ENCODE data around the gene PRKG1. TPM values are rescaled to one million over a fixed set of nuclear protein-coding genes. Genes with fewer than 3 reads are reported as not detected.
"Not testable (repeated sequence)": the region's sequence is repeated elsewhere in the genome, so short reads cannot be mapped to it uniquely, and the experiment has no call there.

PRKG1 gene
- total RNA-seq, 2 donors from 2014 or later, result 0.42 TPM; not detected in 1

- H3K4me3 Mint-ChIP-seq, result no peak overlapping the region
- no peaks in the 10 kb centered on the region for H3K36me3 Mint-ChIP-seq (ENCODE audit: low read depth)
- no peak for ATAC-seq (replicated peaks)
- no peak overlapping the region for H3K27ac Mint-ChIP-seq
- no peaks in the 10 kb centered on the region for H3K27me3 Mint-ChIP-seq
- H3K4me1 Mint-ChIP-seq, result no peaks in the 10 kb centered on the region
- no peaks in the 10 kb centered on the region for H3K9me3 Mint-ChIP-seq
These were observed 1142.6 kb downstream of the PRKG1 start for GRCh38 chr10:52216852-52217251.

GRCh38 chr10:52217531-52217930 lies 1143.2 kb downstream of the PRKG1 start:
- Mint-ChIP-seq H3K27ac (no peak overlapping the region), H3K9me3 (no peaks in the 10 kb centered on the region), H3K4me3 (no peak overlapping the region), H3K4me1 (no peaks in the 10 kb centered on the region), H3K36me3 (ENCODE audit: low read depth) (no peaks in the 10 kb centered on the region), H3K27me3 (no peaks in the 10 kb centered on the region)
- ATAC-seq (replicated peaks), result no peak

DNA sequence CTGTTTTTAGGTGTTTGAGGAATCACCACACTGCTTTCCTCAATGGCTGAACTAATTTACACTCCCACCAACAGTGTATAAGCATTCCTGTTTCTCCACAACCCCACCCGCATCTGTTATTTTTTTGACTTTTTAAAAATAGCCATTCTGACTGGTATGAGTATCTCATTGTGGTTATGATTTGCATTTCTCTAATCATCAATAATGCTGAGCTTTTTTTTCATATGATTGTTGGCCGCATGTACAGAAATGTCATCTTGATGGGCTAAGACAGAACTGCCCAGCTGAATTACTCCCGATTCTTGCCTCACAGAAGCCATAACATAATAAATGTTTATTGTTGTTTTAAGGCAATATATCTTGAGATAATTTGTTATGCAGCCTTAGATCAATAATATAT lies 1146.7 kb downstream of the PRKG1 start:
- Mint-ChIP-seq H3K27ac (no peak overlapping the region), H3K4me3 (no peak overlapping the region), H3K36me3 (ENCODE audit: low read depth) (no peaks in the 10 kb centered on the region), H3K9me3 (no peaks in the 10 kb centered on the region), H3K4me1 (no peaks in the 10 kb centered on the region), H3K27me3 (no peaks in the 10 kb centered on the region)
- ATAC-seq (replicated peaks), result no peak

- H3K4me3 Mint-ChIP-seq, result no peak overlapping the region
- H3K27ac Mint-ChIP-seq, result no peak overlapping the region
- ATAC-seq (replicated peaks), result no peak
- H3K27me3 Mint-ChIP-seq, result no peaks in the 10 kb centered on the region
- H3K4me1 Mint-ChIP-seq, result no peaks in the 10 kb centered on the region
- H3K9me3 Mint-ChIP-seq, result no peaks in the 10 kb centered on the region
- H3K36me3 Mint-ChIP-seq (ENCODE audit: low read depth), result no peaks in the 10 kb centered on the region
These were observed 1147.6 kb downstream of the PRKG1 start for GRCh38 chr10:52221923-52222322.

DNA sequence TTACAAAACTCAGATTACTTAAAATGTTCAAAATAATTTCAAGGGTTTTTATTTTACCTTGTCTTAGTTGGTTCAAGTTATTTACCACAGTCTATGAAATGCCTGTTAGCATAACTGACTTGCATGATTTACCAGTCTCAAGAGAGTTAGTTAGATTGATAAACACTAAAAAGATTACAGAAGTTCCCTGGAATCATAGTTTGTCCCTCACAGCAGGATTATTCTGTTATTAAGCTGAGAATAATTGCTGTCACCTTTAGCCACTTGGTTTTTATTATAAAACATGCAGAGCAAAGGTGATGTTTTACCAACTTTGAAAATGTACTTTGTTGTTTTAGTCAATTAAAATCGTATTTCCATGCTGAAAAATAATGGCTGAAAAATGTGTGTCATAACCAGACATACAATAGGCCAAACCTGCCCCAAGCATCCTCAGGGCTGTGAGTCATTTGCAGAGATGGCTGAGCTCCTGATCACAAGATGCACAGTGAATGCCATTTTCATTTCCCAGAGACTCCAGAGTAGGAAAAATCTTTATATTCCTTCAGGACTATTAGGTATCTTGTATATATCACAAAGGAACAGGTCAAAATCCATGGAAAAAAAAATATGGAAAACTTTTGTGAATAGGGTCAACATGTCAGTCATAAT lies 1152.0 kb downstream of the PRKG1 start:
- no peak overlapping the region for H3K4me3 Mint-ChIP-seq
- H3K27me3 Mint-ChIP-seq, result peaks cover 3% of the 10 kb centered on the region
- H3K36me3 Mint-ChIP-seq (ENCODE audit: low read depth), result no peaks in the 10 kb centered on the region
- H3K9me3 Mint-ChIP-seq, result no peaks in the 10 kb centered on the region
- H3K27ac Mint-ChIP-seq, result no peak overlapping the region
- H3K4me1 Mint-ChIP-seq, result no peaks in the 10 kb centered on the region
- no peak for ATAC-seq (replicated peaks)

DNA sequence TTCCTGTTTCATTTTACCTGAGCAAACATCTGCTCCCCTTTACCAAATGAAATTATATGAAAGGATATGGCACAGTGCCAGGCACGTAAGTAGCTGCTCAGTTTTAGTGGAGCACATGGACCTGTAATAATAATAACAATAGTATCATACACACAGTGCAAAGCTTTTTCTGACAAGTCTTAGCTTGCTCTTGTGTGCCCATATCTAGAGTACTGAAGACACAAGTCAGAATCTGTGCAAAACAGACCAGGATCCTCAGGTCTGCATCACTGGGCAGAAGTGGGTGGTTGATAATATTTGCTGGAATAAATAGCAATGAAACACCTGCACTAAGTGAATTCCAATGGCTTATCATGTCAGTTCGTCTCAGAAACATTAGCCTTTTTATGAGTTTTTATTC lies 1154.3 kb downstream of the PRKG1 start:
- no peaks in the 10 kb centered on the region for H3K9me3 Mint-ChIP-seq
- H3K36me3 Mint-ChIP-seq (ENCODE audit: low read depth), result no peaks in the 10 kb centered on the region
- peaks cover 9% of the 10 kb centered on the region for H3K27me3 Mint-ChIP-seq
- no peak overlapping the region for H3K4me3 Mint-ChIP-seq
- H3K4me1 Mint-ChIP-seq, result peaks cover 7% of the 10 kb centered on the region
- no peak overlapping the region for H3K27ac Mint-ChIP-seq
- ATAC-seq (replicated peaks), result no peak

GRCh38 chr10:52229291-52229931 lies 1155.1 kb downstream of the PRKG1 start:
- peaks cover 7% of the 10 kb centered on the region for H3K4me1 Mint-ChIP-seq
- H3K27me3 Mint-ChIP-seq, result peaks cover 9% of the 10 kb centered on the region
- no peaks in the 10 kb centered on the region for H3K36me3 Mint-ChIP-seq (ENCODE audit: low read depth)
- ATAC-seq (replicated peaks), result no peak
- H3K9me3 Mint-ChIP-seq, result no peaks in the 10 kb centered on the region
- no peak overlapping the region for H3K27ac Mint-ChIP-seq
- no peak overlapping the region for H3K4me3 Mint-ChIP-seq

DNA sequence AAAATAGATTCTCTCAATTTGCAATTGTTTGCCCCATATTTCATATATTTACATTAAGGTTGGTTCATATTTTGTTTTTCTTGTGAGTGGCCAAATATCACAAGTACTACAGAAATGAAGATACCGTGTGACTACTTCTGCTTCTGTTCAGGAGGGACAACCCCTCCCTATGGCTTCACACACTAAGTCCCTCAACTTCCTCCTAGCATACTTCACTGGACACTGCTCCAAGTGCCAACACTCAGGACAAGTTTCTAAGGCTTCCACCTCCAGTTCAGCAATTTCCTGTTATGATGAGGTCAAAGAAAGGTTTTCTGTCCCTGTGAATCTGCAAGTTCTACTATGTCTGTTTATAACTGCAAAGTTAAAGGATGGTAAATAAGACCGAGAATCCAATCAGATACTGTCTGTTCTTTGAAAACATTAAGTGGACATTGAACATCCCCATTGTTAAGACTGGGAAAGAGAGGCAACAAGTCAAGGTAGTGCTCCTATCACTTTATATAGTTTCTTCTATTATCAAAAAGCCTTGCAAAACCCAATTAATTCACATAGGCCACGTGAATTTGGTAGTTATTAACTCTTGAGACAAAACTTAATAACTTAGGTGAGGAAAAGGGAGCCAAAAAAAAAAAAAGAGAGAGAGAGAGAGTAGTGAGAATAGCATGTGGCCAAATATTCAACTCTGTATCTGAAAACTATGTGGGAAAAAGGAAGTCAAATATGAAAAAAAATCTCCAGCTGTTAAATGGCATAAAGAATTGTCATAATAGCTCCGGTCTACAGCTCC lies 1158.5 kb downstream of the PRKG1 start:
- ATAC-seq (replicated peaks), result no peak
- no peaks in the 10 kb centered on the region for H3K9me3 Mint-ChIP-seq
- no peak overlapping the region for H3K27ac Mint-ChIP-seq
- H3K27me3 Mint-ChIP-seq, result peaks cover 9% of the 10 kb centered on the region
- H3K4me1 Mint-ChIP-seq, result peaks cover 7% of the 10 kb centered on the region
- H3K36me3 Mint-ChIP-seq (ENCODE audit: low read depth), result no peaks in the 10 kb centered on the region
- peak overlapping the region; percentile 75 for H3K4me3 Mint-ChIP-seq

DNA sequence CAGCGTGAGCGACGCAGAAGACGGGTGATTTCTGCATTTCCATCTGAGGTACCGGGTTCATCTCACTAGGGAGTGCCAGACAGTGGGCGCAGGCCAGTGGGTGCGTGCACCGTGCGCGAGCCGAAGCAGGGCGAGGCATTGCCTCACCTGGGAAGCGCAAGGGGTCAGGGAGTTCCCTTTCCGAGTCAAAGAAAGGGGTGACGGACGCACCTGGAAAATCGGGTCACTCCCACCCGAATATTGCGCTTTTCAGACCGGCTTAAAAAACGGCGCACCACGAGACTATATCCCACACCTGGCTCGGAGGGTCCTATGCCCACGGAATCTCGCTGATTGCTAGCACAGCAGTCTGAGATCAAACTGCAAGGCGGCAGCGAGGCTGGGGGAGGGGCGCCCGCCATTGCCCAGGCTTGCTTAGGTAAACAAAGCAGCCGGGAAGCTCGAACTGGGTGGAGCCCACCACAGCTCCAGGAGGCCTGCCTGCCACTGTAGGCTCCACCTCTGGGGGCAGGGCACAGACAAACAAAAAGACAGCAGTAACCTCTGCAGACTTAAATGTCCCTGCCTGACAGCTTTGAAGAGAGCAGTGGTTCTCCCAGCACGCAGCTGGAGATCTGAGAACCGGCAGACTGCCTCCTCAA lies 1159.2 kb downstream of the PRKG1 start:
- H3K4me1 Mint-ChIP-seq; H3K9me3 Mint-ChIP-seq; H3K27me3 Mint-ChIP-seq; H3K36me3 Mint-ChIP-seq (ENCODE audit: low read depth); H3K27ac Mint-ChIP-seq; ATAC-seq (replicated peaks): not testable (repeated sequence)
- H3K4me3 Mint-ChIP-seq, result peak overlapping the region; percentile 75

DNA sequence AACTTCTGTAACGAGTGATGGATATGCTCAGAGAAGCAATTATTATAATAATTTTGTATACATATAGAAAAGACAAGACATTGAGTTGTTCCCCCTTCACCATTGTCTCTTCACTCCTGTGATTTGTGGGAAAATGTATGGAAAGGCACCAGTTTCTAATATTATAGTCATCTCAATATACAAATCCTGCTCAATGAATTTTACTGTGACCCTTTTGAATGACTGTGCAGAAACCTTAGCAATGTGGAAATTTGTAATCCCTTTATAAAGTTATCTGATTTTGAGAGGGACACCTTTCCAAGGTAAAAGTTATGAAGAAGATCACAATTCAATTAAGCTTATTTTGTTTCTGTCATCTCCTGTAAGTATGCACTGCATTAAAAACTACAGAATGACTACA lies 1165.5 kb downstream of the PRKG1 start:
- Mint-ChIP-seq H3K27me3 (no peaks in the 10 kb centered on the region), H3K4me1 (no peaks in the 10 kb centered on the region), H3K27ac (no peak overlapping the region), H3K36me3 (ENCODE audit: low read depth) (no peaks in the 10 kb centered on the region), H3K9me3 (no peaks in the 10 kb centered on the region), H3K4me3 (no peak overlapping the region)
- ATAC-seq (replicated peaks), result no peak

DNA sequence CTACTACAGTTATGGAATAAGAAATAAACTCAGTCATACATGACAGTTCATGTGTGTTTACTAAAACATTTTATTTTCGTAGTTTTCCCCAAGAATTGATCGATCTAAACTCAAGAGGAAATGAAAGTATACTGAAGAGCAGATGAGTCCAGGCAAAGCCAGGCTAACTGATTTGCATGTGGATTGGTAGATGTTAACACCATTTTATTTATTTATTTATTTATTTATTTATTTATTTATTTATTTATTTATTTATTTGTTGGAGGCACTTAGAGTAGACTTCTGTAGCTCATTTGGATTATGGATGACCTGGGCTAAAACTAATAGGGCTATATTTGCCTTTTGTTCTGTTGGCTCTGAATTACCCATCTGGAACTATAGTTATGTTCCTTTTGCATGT lies 1171.3 kb downstream of the PRKG1 start:
- Mint-ChIP-seq H3K27ac (no peak overlapping the region), H3K27me3 (peaks cover 3% of the 10 kb centered on the region), H3K36me3 (ENCODE audit: low read depth) (no peaks in the 10 kb centered on the region), H3K4me1 (no peaks in the 10 kb centered on the region), H3K9me3 (no peaks in the 10 kb centered on the region), H3K4me3 (no peak overlapping the region)
- ATAC-seq (replicated peaks), result no peak

GRCh38 chr10:52247929-52248328 lies 1173.6 kb downstream of the PRKG1 start:
- not testable (repeated sequence) for H3K27ac Mint-ChIP-seq; H3K36me3 Mint-ChIP-seq (ENCODE audit: low read depth); H3K4me1 Mint-ChIP-seq; H3K4me3 Mint-ChIP-seq; H3K27me3 Mint-ChIP-seq; H3K9me3 Mint-ChIP-seq; ATAC-seq (replicated peaks)

DNA sequence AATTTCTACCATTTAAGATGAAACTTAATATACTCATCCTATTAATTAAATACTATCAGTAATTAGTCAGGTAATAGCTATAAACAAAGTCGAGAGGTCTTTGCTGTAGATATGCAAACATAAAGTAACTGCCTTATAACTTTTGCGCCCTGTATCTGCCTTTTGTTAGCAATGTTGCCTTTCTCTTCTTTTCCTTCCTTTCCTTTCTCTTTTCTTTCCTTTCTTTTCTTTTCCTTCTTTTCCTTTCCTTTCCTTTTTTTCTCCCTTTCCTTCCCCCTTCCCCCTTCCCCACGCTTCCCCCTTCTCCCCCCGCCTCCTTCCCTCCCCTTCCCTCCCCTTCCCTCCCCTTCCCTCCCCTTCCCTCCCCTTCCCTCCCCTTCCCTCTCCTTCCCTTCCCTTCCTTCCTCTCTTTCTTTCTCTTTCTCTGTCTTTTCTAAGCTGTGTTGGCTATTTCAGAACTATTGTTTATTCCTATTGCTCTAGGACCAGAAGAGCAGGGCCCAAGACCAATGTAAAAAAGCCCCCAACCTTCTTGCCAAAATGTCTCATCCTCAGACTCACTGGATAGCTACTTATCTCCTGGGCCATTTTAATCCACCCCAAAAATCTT lies 1174.5 kb downstream of the PRKG1 start:
- Mint-ChIP-seq H3K27me3 (peaks cover 5% of the 10 kb centered on the region), H3K27ac (no peak overlapping the region), H3K36me3 (ENCODE audit: low read depth) (no peaks in the 10 kb centered on the region), H3K9me3 (no peaks in the 10 kb centered on the region), H3K4me3 (no peak overlapping the region), H3K4me1 (no peaks in the 10 kb centered on the region)
- no peak for ATAC-seq (replicated peaks)

GRCh38 chr10:52249850-52250395 lies 1175.6 kb downstream of the PRKG1 start:
- Mint-ChIP-seq H3K4me3 (no peak overlapping the region), H3K4me1 (no peaks in the 10 kb centered on the region), H3K36me3 (ENCODE audit: low read depth) (no peaks in the 10 kb centered on the region), H3K27ac (no peak overlapping the region), H3K27me3 (peaks cover 5% of the 10 kb centered on the region), H3K9me3 (no peaks in the 10 kb centered on the region)
- no peak for ATAC-seq (replicated peaks)
